Cardiac muscle cell (in vitro differentiated cells and primary cell): ENCODE measurements around the gene CSE1L. TPM values are rescaled to one million over a fixed set of nuclear protein-coding genes. Genes with fewer than 3 reads are reported as not detected.

ENCODE experiments used
- DNase-seq, 2 donors: peaks; one replicate each; pipeline versions ENCODE4 v3.0.0 to v3.0.0-alpha.2; 2010 to 2017; ENCODE audit warnings: low read depth in 1 of 2, low spot score in 1 of 2
- H3K27ac ChIP-seq: fragments of 200-600 bp; sonication (generic); 2 replicates; pipeline ENCODE4 v1.5.1; 2016
- H3K27me3 ChIP-seq: fragments of 200-600 bp; sonication (generic); 2 replicates; pipeline ENCODE4 v1.6.0; 2016; ENCODE audit warnings: control low read depth
- H3K36me3 ChIP-seq: fragments of 200-600 bp; sonication (generic); 2 replicates; pipeline ENCODE4 v1.5.1; 2016; ENCODE audit warnings: control low read depth
- H3K4me1 ChIP-seq: fragments of 200-600 bp; sonication (generic); 2 replicates; pipeline ENCODE4 v1.8.1; 2017; ENCODE audit warnings: low read depth, mild to moderate bottlenecking, mixed run types
- H3K4me3 ChIP-seq: fragments of 200-600 bp; sonication (generic); 2 replicates; pipeline ENCODE4 v1.5.1; 2016; ENCODE audit warnings: mild to moderate bottlenecking
- H3K9me3 ChIP-seq: fragments of 200-600 bp; sonication (generic); 2 replicates; pipeline ENCODE4 v1.5.1; 2017; ENCODE audit warnings: low read depth, mild to moderate bottlenecking, control low read depth
- polyA plus RNA-seq: library from polyadenylated mRNA; unstranded; fragments of >200 nt; fragmentation: Nextera tagmentation; extraction: Ambion mirVana; gene quantifications from 2 replicates; pipeline ENCODE4 v1.2.1, GENCODE V29; 2016
- total RNA-seq: library from RNA; depleted of rRNA; stranded (reverse); fragments of >200 nt; gene quantifications from 2 replicates; pipeline ENCODE4 v1.2.3, GENCODE V29; 2016
- TF ChIP-seq, protein P1 (sequence below): IDR thresholded peaks from 2 replicates; pipeline ENCODE4 v1.5.1; 2012; ENCODE audit warnings: low read depth, mild to moderate bottlenecking, low read length

The CSE1L gene
- total and polyA plus RNA-seq, 2 experiments from 2014 or later: 54.7 to 78.9 TPM

DNA sequence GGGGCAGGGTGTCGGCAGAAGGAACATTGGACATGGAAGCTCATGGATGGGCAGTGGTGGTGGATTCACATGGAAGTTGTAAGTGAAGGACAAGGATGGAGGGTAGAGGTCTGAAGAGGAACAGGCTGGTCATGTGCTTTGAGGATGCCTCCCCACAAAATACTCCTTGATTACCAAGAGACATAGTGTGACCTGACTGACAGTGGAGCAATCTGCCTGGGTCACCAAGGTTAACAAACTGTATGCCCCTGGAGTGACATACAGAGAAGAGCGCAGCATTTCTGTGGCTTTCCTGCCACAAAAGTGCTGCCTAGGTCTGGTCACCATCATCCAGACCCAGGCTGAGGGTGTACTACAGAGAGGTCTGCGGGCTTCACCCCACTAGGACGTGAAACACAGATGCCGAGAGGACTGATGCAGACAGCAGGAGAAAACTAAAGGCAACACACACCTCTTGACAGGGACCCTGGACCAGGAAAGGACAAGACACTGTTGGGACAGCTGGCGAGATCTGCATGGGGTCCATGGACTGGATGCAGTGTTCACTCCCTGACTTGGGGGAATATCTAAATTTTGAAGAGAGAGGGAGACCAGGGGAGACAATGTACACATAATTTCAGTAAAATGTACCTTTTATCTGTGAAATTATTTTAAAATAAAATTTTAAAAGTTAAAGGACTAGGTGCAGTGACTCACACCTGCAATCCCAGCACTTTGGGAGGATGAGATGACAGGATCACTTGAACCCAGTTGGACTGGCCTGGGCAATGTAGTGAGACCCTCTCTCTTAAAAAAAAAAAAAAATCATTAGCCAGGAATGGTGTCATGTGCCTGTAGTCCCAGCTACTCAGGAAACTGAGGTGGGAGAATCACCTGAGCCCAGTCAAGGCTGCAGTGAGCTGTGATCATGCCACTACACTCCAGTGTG is 64.9 kb downstream of the CSE1L start:
- Histone ChIP-seq H3K4me3 (no peak overlapping the region), H3K9me3 (no peaks in the 10 kb centered on the region), H3K36me3 (peaks cover 34% of the 10 kb centered on the region), H3K27ac (no peak overlapping the region), H3K4me1 (no peaks in the 10 kb centered on the region), H3K27me3 (no peaks in the 10 kb centered on the region)
- TF ChIP-seq, protein P1, sequence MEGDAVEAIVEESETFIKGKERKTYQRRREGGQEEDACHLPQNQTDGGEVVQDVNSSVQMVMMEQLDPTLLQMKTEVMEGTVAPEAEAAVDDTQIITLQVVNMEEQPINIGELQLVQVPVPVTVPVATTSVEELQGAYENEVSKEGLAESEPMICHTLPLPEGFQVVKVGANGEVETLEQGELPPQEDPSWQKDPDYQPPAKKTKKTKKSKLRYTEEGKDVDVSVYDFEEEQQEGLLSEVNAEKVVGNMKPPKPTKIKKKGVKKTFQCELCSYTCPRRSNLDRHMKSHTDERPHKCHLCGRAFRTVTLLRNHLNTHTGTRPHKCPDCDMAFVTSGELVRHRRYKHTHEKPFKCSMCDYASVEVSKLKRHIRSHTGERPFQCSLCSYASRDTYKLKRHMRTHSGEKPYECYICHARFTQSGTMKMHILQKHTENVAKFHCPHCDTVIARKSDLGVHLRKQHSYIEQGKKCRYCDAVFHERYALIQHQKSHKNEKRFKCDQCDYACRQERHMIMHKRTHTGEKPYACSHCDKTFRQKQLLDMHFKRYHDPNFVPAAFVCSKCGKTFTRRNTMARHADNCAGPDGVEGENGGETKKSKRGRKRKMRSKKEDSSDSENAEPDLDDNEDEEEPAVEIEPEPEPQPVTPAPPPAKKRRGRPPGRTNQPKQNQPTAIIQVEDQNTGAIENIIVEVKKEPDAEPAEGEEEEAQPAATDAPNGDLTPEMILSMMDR: no peak
- no peak for DNase-seq

DNA sequence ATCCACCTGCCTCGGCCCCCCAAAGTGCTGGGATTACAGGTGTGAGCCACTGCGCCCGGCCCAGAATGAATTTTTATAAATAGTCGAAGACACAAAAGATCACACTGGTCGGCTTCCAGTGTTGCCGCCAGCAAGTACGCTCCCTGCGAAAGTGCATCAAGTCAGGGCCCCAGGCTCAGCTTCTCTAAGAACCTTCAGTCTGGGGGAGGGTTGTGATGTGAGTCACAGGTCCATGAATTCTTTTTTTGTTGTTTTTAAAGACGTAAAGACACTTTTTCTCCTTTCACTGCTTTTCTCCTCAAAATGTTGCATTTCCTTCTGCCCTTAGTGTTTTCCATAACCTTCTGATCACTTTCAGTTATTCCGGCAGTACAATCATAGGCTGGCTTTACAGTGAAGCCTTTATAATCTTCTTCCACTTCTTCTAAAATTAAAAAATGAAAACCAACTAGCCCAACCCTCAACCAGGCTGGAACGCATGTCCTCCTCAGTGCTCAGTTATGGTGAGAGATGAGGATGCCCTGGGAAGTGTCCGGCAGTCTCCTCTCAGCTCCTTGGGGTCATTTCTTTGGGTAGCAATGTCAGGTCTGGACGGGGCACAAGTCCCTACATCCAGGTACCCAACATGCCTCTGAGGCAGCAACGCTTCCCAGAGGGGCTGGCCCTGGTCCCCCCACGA is 66.6 kb downstream of the CSE1L start:
- TF ChIP-seq, protein P1: no peak
- H3K27me3 ChIP-seq: no peaks in the 10 kb centered on the region
- H3K4me3 ChIP-seq: no peak overlapping the region
- no peaks in the 10 kb centered on the region for H3K4me1 ChIP-seq
- H3K27ac ChIP-seq: no peak overlapping the region
- H3K36me3 ChIP-seq: peaks cover 49% of the 10 kb centered on the region
- DNase-seq: no peak
- H3K9me3 ChIP-seq: no peaks in the 10 kb centered on the region

DNA sequence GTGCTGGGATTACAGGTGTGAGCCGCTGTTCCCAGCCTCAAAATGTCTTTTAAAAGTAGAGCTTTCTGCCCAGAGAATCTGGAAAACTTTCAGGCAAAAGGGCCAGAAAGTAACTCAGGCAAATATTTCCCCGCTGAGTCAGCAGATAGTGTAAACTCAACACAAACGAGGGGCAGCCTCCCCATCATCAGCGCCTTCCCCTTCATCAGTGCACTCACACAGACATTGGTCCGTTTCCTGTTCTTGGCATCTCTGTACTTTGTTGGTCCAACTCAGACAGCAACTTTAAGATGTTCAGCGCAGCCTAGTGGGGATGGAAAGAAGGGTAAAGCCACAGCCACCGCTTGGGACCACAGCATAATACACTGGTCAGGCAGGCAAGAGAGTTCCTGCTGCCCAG is 69.5 kb downstream of the CSE1L start:
- H3K9me3 ChIP-seq: no peaks in the 10 kb centered on the region
- TF ChIP-seq, protein P1: no peak
- H3K27ac ChIP-seq: no peak overlapping the region
- no peaks in the 10 kb centered on the region for H3K27me3 ChIP-seq
- peaks cover 72% of the 10 kb centered on the region for H3K36me3 ChIP-seq
- no peak overlapping the region for H3K4me3 ChIP-seq
- no peaks in the 10 kb centered on the region for H3K4me1 ChIP-seq
- DNase-seq: peak in 1 of 2 donors; percentile 71

DNA sequence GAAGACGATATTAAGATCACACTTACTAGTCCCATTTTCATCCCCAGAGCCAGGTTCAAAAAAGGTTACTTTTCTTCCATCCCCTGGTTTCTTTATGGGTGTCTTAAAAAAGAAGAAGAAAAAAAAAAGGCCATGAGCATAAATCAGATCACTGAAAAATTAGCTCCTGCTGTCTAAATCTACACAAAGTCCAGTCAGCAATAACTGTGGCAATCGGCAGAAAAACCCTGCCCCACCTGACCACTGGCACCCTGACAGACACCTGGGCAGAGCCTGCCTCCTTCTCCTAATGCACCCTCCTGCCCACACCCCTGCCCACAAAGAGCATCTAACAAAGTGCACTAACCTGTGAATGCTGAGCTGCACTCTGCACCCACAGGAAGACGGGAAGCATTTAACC is 72.2 kb downstream of the CSE1L start:
- Histone ChIP-seq H3K4me3 (no peak overlapping the region), H3K36me3 (peaks cover 77% of the 10 kb centered on the region), H3K9me3 (no peaks in the 10 kb centered on the region), H3K27me3 (no peaks in the 10 kb centered on the region), H3K27ac (no peak overlapping the region), H3K4me1 (no peaks in the 10 kb centered on the region)
- no peak for DNase-seq
- TF ChIP-seq, protein P1: no peak

DNA sequence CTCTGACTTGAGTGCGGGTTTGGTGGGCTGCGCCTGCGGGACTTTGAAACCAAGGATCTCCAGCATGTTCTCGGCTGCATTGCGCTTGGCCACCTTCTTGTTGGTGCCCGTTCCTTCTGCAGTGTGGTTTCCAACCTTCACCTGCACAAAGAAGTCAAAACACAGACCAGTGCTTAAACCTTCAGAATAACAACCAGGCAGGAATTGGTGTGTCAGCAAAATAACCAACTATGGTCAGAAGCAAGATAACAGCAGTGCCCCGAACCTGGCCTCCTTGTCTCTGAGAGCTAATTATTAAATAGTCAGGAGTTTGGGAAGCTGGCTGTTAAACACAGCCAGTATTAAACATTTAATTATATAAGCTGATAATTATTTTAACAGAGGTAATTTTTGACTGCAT is 73.9 kb downstream of the CSE1L start:
- TF ChIP-seq, protein P1: no peak
- H3K36me3 ChIP-seq: peaks cover 71% of the 10 kb centered on the region
- H3K4me3 ChIP-seq: no peak overlapping the region
- no peak for DNase-seq
- H3K27ac ChIP-seq: peak overlapping the region; percentile 62
- H3K9me3 ChIP-seq: no peaks in the 10 kb centered on the region
- H3K27me3 ChIP-seq: no peaks in the 10 kb centered on the region
- H3K4me1 ChIP-seq: no peaks in the 10 kb centered on the region
